ENCODE results near the gene S100A10. TPM values are rescaled to one million over a fixed set of nuclear protein-coding genes. Genes with fewer than 3 reads are reported as not detected.
A peak's percentile ranks its signal among the peaks of the same experiment; 100 is the strongest.

S100A10 gene
- total and polyA plus RNA-seq, 10 donors: 45.6 to 167 (median 79.0) TPM

GRCh38 chr1:151989211-151989862 lies 4.3 kb downstream of the S100A10 start:
- Histone ChIP-seq H3K36me3 (peaks cover 0 to 23% (median 5%) of the 10 kb centered on the region in 6 donors), H3K4me3 (no peak overlapping the region), H3K9me3 (no peaks in the 10 kb centered on the region), H3K27ac (peak overlapping the region in 6 of 8 donors; percentile 23 to 72 (median 54)), H3K4me1 (peaks cover 23 to 97% (median 64%) of the 10 kb centered on the region in 6 donors), H3K27me3 (replicated peaks in 1 of 7) (peaks cover 0 to 20% (median 3%) of the 10 kb centered on the region in 7 donors)
- 36 to 47% (median 45%) methylated on average over 6 of the region's 6 CpGs for WGBS, 5 donors
- no peak for DNase-seq
- TF ChIP-seq POLR2AphosphoS5 (IDR thresholded peaks at IDR 0.05) (peak in 1 of 3 donors; percentile 29), CTCF (IDR thresholded peaks at IDR 0.05 in 8 of 11, conservative IDR thresholded peaks at IDR 0.05 in 3 of 11) (no peak)
- intact Hi-C loops (cut with DNase I; ENCODE audit: low total_unique reads): no loop called here

- H3K4me3 ChIP-seq: no peak overlapping the region
These were observed 5.2 kb downstream of the S100A10 start for GRCh38 chr1:151988405-151988923.

GRCh38 chr1:151986501-151987190 lies 7.0 kb downstream of the S100A10 start:
- Histone ChIP-seq H3K4me1 (peaks cover 15 to 77% (median 47%) of the 10 kb centered on the region in 6 donors), H3K4me3 (no peak overlapping the region), H3K27me3 (replicated peaks in 1 of 7) (no peaks in the 10 kb centered on the region), H3K9me3 (no peaks in the 10 kb centered on the region), H3K36me3 (peaks cover 0 to 50% (median 20%) of the 10 kb centered on the region in 6 donors), H3K27ac (no peak overlapping the region)
- WGBS, 5 donors: 88 to 92% (median 92%) methylated on average over 8 of the region's 8 CpGs
- intact Hi-C loops (cut with DNase I; ENCODE audit: low total_unique reads): no loop called here
- no peak for DNase-seq
- no peak for TF ChIP-seq POLR2A (IDR thresholded peaks at IDR 0.05)
- no peak for TF ChIP-seq CTCF (IDR thresholded peaks at IDR 0.05 in 8 of 11, conservative IDR thresholded peaks at IDR 0.05 in 3 of 11)
- TF ChIP-seq POLR2AphosphoS5 (IDR thresholded peaks at IDR 0.05): no peak

More at GRCh38 chr1:151988405-151988923, 5.2 kb downstream of the S100A10 start:
- DNase-seq: no peak
- Histone ChIP-seq H3K27me3 (replicated peaks in 1 of 7) (peaks cover 0 to 11% (median 2%) of the 10 kb centered on the region in 7 donors), H3K27ac (peak overlapping the region in 4 of 8 donors; percentile 23 to 72 (median 66)), H3K4me1 (peaks cover 23 to 96% (median 62%) of the 10 kb centered on the region in 6 donors), H3K36me3 (peaks cover 0 to 32% (median 7%) of the 10 kb centered on the region in 6 donors), H3K9me3 (no peaks in the 10 kb centered on the region)
- TF ChIP-seq CTCF (IDR thresholded peaks at IDR 0.05 in 8 of 11, conservative IDR thresholded peaks at IDR 0.05 in 3 of 11) (no peak), POLR2AphosphoS5 (IDR thresholded peaks at IDR 0.05) (no peak), POLR2A (IDR thresholded peaks at IDR 0.05) (no peak)
- WGBS, 5 donors: 63 to 88% (median 71%) methylated on average over 2 of the region's 2 CpGs
- intact Hi-C loops (cut with DNase I; ENCODE audit: low total_unique reads): no loop called here

- Histone ChIP-seq H3K4me1 (peaks cover 15 to 69% (median 39%) of the 10 kb centered on the region in 6 donors), H3K36me3 (peaks cover 0 to 59% (median 26%) of the 10 kb centered on the region in 6 donors)
- WGBS, 5 donors: 82 to 96% (median 93%) methylated on average over 1 of the region's 1 CpG
These were observed 7.9 kb downstream of the S100A10 start for GRCh38 chr1:151985768-151986167.

More at GRCh38 chr1:151985768-151986167, 7.9 kb downstream of the S100A10 start:
- TF ChIP-seq POLR2A (IDR thresholded peaks at IDR 0.05): no peak
- no peak for TF ChIP-seq POLR2AphosphoS5 (IDR thresholded peaks at IDR 0.05)
- TF ChIP-seq CTCF (IDR thresholded peaks at IDR 0.05 in 8 of 11, conservative IDR thresholded peaks at IDR 0.05 in 3 of 11): no peak
- no peak for DNase-seq
- H3K9me3 ChIP-seq: no peaks in the 10 kb centered on the region
- intact Hi-C loops (cut with DNase I; ENCODE audit: low total_unique reads): no loop called here
- no peak overlapping the region for H3K27ac ChIP-seq
- H3K4me3 ChIP-seq: no peak overlapping the region
- H3K27me3 ChIP-seq (replicated peaks in 1 of 7): no peaks in the 10 kb centered on the region
